ENCODE results near the gene DAAM2.

DAAM2 gene

DNA sequence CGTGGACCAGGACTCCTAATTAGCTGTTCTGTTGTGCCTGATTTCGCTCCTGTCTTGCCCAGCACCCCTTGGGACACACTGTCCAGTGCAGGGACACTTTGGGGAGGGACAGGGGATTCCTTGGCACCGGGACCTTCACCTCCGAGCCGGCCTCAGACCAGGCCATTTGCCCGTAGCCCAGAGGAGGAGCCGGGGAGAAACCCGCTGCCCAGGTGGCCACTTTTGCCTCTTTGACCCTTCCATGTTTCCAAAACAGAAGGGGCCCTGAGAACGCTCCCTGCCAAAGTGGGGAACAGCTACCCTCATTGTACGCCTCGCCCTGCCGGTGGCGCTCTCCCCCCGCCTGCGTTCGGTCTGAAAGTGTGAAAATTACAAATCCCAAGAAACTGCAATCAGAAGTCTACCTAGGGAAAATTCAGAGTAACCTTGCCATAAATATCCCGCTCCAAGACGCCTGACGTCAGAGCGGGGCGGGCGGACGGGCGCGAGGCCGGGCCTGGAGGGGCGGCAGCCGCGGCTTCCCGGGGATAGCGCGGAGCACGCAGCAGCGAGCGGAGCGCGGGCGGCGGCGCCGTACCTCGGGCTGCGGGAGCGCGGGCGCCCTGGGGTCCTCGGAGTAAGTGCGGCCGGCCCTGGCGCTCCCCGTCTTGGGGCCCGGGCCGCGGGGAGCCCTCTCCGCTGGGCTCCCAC is at the start of gene DAAM2:
TSS of gene DAAM2 (plus strand) at position 527 of the 690 bp plus-strand sequence. CDS start 63,927 bp downstream, outside the sequence.
- DNase-seq (ENCODE audit: low read depth in 1 of 2, low spot score in 1 of 2): no peak

DNA sequence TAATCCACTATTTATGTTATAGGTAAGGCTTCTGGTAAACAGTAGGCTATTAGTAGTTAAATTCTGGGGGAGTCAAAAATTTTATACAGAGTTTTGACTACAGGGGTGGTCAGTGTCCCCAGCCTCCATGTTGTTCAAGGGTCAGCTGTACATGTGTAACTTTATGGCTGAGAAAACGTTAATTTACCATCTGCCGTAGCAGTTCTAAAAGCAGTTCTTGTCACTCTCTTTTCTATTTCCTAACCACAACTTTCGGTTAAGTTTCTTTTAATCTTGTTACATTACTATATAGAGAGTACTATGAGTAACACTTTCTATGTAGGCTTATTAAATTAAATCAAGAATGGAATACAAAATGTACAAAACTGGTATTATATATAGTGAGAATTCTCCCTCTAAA is 45.4 kb upstream of the DAAM2 start:
- no peak for DNase-seq (ENCODE audit: low read depth in 1 of 2, low spot score in 1 of 2)

DNA sequence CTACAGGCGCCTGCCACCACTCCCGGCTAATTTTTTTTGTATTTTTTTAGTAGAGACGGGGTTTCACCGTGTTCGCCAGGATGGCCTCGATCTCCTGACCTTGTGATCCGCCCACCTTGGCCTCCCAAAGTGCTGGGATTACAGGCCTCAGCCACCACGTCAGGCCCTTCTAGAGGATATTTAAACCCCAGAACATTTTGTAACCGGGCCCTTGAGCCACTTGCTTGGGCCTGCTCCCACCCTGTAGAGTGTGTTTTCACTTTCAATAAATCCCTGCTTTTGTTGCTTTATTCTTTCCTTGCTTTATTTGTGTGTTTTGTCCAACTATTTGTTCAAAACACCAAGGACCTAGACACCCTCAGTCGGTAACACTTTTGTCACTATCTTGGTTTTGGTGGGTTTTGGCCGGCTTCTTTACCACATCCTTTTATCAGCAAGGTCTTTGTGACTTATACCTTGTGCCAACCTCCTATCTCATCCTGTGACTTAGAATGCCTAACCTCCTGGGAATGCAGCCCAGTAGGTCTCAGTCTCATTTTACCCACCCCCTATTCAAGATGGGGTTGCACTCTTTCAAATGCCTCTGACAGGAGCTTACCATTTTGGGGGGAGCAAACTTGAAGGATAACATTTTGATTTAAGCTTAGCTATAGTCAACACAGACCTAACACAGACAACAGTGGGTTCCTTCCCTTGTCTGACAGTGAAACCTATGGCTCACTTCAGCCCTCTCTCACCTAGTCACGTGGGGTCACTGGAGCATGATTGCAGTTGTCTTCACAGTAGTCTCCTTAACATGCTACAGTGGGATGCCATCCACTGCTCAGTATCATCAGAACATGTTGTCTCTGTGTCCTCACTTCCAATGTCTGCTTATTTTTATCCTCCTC is 39.1 kb upstream of the DAAM2 start:
- no peak for DNase-seq (ENCODE audit: low read depth in 1 of 2, low spot score in 1 of 2)

DNA sequence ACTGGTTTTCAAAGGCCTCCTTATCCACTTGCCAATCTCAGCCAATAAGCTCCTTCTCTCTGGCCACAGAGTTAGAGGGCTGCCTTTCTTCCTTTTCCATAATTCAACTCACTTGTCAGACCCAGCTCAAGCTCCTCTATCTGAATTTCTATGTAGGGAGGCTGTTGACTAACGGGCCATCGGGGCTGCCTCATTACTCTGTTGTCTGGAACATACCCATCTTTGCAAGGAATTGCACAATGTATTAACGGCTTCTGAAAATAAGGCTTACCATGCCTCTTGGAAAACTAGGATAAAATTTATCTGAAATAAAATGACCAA is 38.5 kb upstream of the DAAM2 start:
- DNase-seq (ENCODE audit: low read depth in 1 of 2, low spot score in 1 of 2): no peak

DNA sequence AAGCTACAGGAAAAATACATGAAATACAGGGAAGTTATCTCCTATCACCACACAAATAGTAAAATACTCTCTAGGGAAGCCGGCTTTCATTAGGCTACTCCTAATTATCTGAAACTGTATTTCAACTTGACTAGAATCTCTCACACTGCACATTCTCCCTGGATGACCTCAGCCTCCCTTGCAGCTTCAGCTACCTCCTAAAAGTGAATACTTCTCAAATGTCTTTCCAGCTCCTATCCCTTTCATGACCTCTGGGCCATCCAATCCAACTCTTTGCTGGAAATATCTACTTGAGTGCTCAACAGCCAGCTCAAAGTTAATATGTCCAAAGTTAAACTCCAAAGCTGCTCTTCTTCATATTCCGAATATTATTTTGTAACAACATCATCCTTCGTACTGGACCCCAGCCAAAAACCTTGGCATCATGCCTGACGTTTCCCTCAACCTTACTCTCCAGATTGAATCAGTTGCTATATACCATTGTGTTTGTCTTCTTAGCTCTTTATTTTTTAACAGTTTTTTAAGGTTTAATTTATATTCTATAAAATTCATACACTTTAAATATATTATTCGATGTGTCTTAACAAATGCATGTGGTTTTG is 37.6 kb upstream of the DAAM2 start:
- no peak for DNase-seq (ENCODE audit: low read depth in 1 of 2, low spot score in 1 of 2)

DNA sequence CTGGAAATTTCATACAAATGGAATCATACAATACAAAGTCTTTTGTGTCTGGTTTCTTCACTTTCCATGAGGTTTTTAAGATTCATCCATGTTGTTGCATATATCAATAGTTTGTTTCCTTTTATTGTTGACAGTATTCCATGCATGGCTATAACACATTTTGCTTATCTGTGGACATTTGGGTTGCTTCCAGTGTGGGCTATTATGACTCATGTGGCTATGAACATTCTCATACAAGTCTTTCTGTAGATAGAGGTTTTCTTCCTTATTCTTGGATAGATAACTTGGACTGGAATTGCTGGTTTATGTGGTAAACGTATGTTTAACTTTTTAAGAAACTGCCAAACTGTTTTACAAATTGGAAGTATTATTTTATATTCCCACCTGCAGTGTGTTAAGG is 36.9 kb upstream of the DAAM2 start:
- DNase-seq (ENCODE audit: low read depth in 1 of 2, low spot score in 1 of 2): no peak

DNA sequence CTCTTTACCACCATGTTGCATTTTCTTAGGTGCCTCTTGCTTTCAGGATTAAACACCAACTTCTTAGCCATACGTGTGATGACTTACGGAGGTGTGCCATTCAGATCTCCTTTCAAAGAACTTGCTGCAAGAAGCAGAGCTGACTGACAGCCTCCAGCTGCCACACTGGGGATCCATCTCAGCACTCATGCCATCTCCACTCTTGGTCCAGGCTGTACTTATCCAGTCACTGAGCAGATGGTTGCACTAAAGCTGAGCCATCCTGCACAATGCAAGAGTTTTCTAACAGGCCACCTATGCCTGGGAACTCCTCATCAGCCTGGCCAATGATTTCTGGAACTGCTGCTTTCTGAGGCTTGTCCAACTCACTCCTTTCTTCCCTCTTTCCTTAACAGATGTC is 35.6 kb upstream of the DAAM2 start:
- no peak for DNase-seq (ENCODE audit: low read depth in 1 of 2, low spot score in 1 of 2)

DNA sequence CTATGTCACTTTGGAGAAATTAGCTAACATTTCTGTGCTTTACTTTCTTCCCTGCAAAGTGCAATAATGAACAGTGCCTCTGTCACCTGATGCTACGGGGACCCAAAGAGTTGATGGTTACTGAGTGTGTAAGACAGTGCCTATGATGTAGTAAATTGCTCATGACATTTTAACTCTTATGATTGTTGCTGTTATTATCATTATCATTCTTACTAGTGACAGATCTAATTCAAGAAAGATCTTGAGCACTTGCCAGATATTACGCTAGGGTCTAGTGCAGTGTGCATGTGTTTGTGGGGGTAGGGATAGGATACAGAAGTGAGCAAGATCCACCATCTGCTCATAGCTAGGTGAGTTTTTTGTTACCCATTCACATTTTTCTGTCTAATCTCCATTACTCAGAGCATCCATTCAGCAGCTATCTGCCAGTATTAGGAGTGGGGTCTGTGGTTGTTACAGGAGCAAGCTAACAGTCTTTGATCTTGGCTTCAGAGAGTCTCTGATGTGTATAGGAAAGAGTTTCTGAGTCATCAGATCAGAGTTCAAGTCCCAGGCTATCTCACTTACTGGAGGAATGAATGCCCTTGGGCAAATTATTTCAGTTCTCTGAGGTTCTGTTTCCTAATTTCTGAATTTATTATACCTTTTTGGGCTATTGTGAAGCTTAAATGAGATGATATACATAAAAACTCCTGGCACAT is 33.1 kb upstream of the DAAM2 start:
- DNase-seq (ENCODE audit: low read depth in 1 of 2, low spot score in 1 of 2): no peak

DNA sequence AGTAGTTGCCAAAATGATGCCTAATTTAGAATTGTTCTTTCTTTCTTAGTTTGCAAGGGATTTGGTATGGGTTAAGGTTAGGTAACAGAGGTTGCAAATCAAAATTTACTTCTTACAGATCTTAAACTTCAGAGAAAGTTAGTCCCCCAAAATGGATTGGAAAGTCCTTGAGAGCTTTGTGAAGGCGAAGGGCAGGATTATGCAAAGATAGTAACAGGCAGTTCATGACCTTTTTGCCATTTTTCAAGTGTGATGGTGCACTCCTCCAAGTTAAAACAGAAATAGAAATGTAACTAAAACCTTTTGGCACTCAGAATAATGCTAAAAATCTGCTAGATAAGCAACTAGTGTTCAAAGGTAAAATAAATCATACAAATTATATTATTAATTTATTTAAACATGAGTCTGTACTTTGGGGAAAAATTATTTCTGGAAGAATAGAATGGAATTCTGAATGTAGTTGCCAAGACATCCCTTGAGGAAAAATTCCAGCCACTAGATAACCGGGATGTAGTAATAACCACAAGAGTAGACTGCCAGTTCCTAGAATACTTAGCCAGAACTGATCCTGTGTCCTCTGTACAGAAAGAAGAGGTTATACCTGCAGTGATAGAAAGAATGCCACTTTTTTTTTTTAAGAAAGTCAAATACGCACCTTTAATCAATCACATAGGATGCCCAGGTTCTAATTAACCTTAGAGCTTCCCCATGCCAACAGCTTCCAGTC is 31.8 kb upstream of the DAAM2 start:
- DNase-seq (ENCODE audit: low read depth in 1 of 2, low spot score in 1 of 2): no peak

DNA sequence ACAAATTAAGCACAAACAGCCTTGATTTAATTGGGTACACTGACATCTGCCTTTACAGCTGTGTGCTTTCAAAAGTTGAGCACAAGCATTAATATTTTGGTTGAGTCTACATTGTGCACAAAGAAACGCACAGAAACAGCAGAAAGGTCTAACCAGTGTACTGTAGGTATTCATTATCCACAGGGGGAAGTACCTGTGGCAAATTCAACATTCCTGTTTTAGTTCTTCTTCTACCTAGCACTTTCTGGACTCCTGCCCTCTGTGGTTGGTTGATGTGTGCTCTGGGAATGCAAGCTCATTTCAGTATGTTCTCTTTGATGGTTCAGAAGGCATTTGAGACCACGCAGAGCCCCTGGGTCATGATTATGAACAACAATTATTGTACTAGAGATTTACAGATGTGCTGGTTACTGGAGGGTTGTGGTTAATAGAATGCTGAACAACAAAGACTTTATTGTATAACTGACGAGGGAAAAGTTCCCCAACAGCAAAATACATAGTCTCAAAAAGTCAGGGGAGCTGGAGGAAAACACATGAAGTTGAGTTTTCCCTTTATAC is 26.6 kb upstream of the DAAM2 start:
- DNase-seq (ENCODE audit: low read depth in 1 of 2, low spot score in 1 of 2): no peak

DNA sequence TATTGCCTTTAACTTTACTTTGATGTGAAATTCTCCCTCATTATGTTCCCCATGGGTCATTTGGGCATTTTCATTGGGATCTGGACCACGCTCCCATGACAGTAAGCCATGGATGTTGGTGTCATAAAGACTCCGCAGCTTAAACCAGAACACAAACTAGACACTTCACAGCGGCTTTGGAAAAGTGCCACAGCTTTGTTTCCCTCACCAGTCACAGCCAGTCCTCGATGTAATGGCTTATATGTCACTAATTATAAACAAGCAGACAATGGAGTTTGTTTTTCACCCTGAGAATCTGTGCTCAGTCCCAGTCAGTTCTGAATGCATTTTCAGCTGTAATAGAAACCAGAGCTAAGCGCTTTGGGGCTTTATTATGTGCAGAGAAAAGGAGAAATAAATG is 23.2 kb upstream of the DAAM2 start:
- no peak for DNase-seq (ENCODE audit: low read depth in 1 of 2, low spot score in 1 of 2)

DNA sequence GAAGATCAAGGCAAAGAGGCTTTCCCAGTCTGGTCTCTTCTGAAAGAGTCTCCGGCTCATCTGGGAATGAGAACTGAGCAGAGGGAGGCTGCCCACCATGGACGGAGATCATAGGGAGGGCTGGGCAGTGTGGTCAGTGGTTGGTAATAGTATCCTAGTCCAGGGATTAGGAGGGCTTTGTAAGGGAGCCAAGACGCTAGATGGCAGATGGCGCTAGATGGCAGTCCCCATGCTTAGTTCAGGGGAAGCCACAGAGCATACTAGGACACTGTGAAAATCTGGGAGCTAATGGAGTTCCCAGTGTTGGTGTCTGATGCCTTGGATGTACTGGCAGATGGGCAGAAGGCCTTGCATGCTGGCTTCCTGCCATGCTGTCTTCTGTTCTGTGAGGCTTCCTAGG is 21.7 kb upstream of the DAAM2 start:
- DNase-seq (ENCODE audit: low read depth in 1 of 2, low spot score in 1 of 2): no peak

DNA sequence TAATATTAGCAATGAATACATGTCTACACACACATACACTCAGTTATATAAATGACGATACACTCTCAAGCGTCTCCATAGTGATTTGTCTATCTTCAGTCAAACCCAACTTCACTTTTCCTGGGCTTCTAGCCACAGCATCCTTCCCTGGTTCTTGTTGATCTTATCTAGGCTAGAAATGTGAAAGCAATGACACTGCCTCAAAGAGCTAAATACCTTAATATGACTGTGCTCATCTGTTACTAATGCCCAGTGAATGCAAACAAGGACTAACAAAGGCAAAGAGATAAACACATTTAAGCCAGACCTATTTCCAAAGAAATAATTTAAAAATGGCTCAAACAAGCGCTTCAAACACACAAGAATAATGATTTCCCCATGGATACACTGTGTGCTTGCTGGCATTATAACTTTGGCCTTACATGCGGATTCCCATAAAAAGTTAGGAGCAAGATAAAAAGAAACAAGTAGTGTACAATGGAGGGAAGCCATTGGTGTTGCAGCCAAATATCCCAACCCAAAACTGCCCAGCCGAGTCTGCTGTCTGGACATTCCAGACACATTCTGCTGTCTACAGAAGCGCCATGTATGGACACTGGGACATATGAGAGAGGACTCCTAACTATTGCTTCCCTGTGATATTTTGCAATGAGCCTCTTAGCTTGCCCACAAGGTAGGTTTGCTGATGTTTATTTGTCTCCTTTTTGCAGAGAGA is 19.5 kb upstream of the DAAM2 start:
- no peak for DNase-seq (ENCODE audit: low read depth in 1 of 2, low spot score in 1 of 2)

DNA sequence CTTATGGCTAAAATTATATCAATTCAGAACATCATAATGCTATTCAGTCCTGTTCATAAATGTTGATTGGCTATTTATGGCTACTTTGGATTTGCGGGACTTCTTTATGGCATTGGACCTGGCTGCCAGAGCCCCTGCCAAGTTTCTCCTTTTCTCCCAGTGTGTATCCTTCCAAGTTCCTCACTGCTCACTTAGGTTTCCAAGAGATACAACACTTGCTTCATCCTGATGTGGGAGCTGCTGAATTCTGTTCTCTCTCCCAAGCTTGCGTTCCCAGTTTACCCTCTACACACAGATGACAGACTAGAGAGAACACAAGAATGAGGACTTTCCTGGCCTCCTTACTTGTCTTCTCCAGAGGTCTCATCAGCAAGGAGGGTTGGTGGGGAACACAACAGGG is 18.4 kb upstream of the DAAM2 start:
- DNase-seq (ENCODE audit: low read depth in 1 of 2, low spot score in 1 of 2): no peak

DNA sequence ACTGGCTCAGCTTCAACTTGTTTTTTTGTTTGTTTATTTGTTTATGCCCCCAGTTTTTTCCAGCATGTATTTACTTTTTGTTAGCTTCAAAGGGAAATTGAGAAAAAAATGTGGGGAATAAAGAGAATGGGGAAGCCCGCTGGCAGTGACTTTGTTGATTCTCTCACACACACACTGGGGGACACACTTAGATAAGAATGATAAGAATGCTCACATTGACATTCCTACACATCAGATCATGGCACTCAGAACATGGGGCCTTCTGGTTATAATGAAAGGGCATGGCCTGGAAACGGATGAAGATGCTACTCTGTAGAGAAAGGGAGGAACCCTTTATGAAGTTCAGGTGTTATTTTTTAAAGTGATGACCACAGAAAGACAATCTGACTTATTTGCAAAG is 15.6 kb upstream of the DAAM2 start:
- DNase-seq (ENCODE audit: low read depth in 1 of 2, low spot score in 1 of 2): no peak

DNA sequence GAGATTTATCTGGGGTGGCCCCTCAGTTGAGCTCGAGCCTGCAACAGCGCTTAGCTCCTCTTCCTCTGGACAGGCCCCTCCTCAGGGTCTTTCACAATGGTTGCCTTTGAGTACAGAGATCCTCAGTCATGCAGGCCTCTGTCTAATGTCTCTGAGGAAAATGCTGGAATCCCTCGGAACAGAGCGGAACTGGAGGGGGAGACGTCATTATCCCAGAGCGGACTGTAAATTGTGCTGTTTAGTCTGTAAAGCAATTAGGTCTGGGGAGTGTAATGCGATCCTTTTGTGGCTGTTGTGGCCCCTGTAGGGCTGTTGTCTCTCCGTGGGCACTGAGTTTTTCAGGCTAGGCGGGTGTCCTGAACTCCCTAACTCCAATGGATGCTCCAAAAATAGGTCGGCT is 15.0 kb upstream of the DAAM2 start:
- DNase-seq (ENCODE audit: low read depth in 1 of 2, low spot score in 1 of 2): no peak

DNA sequence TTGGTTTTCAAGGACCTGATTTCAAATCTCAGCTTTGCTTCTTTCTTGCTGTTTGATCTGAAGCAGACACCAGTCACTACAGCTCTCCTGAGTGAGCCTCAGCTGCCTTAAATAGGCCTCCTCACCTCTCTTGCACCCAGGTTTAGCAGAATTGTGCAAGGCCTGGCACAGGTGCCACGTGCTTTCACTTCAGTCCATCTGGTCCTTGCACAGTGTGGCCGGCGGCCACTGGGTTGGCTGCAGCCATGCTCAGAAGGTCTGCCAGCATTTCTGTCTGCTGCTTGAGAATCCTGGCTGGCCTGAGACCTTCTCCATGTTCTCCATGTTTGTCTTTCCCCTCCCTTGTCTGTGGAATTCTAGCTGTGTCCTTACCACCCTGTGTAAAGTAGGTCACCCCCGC is 14.5 kb upstream of the DAAM2 start:
- DNase-seq (ENCODE audit: low read depth in 1 of 2, low spot score in 1 of 2): no peak

DNA sequence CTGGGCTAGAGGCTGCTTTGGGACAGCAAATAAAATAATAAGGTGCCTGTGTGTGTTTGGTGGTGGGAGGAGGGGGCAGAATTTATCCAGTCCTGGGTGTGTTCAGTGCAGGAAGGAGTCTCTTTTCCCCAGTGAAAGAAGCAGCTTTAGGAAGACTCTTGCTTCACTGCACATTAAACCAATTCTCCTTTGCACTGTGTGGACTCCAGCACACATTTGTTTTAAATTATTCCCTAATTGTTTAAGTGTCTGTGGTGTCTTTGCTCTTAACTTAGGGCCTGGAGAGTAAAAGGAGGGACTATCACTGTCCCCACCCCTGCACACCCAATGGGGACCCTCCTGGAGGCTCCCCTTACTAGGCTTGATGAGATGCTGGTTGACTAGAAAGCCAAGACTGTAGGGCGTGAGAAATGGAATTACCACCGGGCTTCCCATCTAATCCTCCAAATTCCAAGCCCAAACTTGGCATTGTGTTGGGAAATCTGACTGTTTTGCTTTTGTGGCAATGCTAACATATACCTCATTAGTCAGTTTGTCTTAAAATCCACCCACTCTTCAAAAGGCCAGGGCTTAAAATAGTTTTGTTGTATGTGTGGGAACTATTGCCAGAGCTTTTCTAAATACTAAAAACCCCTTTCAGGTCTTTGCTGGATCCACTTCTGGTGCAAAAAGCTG is 13.5 kb upstream of the DAAM2 start:
- DNase-seq (ENCODE audit: low read depth in 1 of 2, low spot score in 1 of 2): no peak

DNA sequence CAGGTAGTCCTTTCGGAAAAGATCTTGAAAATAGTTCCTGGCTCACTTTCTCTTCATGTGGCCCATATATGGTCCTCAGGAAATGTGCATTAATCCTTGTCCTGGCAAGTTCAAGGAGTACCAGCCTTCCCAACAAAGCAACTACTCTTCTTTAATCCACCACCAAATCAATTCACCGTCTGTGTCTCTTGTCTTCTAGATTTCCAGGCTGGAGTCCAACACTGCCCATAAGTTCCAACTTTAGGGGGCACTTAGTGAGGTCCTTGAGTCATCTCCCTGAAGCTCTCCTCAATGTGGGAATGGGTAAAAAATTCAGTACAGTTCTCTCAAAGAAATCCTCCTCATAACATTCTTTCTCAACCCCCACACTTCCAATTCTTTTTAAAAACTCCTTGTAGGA is 6.9 kb upstream of the DAAM2 start:
- DNase-seq (ENCODE audit: low read depth in 1 of 2, low spot score in 1 of 2): no peak

DNA sequence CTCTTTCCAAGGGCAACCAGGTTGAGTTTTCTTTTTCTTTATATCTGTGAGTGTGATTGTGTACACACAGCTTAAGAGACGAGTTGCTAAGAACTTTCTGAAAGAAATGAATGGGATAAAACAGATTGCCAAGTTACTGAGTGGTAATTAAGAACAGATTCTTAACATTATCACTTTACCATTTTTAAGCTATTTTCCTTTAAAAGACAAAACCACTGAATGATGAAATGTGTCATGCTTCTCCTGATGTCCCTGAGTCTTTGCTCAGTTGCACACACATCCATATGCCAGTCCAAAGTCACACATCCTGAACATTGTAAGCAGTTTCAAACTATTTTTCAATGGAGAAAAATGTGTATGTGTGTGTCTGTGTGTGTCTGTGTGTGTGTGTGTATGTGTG is 5.5 kb upstream of the DAAM2 start:
- DNase-seq (ENCODE audit: low read depth in 1 of 2, low spot score in 1 of 2): no peak
